Measurements from ENCODE around the gene TOMM7.

DNA sequence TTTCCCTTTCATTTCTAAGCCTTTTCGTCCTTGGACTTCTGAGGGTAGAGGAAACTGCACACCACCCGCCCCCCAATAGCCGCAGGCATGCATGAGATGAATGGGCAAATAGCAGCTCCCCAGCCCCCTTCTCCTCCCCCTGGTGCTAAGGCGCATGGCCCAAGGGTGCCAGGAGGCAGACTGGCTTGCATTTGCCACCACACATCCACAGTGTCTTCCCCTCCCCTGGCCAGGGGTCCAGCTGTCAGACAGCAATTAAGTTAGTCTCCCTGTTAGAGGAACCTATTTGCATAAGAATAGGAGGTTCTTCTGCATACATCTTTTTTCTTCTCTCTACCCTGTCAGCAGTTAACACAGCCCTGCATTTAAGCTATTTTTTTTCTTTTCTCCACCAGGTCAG lies 20.2 kb downstream of the TOMM7 start:
- TF ChIP-seq, protein P1, sequence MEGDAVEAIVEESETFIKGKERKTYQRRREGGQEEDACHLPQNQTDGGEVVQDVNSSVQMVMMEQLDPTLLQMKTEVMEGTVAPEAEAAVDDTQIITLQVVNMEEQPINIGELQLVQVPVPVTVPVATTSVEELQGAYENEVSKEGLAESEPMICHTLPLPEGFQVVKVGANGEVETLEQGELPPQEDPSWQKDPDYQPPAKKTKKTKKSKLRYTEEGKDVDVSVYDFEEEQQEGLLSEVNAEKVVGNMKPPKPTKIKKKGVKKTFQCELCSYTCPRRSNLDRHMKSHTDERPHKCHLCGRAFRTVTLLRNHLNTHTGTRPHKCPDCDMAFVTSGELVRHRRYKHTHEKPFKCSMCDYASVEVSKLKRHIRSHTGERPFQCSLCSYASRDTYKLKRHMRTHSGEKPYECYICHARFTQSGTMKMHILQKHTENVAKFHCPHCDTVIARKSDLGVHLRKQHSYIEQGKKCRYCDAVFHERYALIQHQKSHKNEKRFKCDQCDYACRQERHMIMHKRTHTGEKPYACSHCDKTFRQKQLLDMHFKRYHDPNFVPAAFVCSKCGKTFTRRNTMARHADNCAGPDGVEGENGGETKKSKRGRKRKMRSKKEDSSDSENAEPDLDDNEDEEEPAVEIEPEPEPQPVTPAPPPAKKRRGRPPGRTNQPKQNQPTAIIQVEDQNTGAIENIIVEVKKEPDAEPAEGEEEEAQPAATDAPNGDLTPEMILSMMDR (conservative IDR thresholded peaks at IDR 0.05; ENCODE audit: low read length) = no peak
- no peak for TF ChIP-seq EZH2phosphoT487 (IDR thresholded peaks at IDR 0.05; ENCODE audit: borderline replicate concordance)
